HG02642 (cell line): Measurements from ENCODE around the gene LCK.
"Not testable (repeated sequence)": the region's sequence is repeated elsewhere in the genome, so short reads cannot be mapped to it uniquely, and the experiment has no call there.

Experiments used
- ATAC-seq: cut with Tn5 transposase; IDR thresholded peaks from one replicate; pipeline ENCODE4 v1.9.1; 2021; ENCODE audit warnings: mild to moderate bottlenecking; ENCODE audit not compliant: unreplicated experiment, poor library complexity

Gene LCK

DNA sequence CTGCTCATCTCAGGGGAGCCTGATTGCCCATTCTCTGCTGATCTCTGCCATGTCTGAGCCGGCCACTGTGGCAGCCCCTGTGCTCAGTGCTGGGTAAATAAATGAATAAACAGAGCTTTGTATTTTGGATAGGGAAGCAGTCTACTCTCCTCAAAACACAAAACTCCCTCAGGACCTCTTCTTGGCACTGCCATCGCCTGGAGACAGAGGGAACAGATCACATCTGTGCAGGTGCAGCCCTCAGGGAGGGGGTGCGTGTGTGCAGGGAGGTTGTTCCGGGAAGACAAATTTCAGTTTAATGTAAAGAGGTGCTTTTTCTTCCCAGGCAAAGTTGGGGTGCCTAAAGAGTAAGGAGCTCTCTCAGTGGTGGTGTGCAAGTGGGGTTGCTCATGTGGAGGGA, 11.7 kb upstream of the LCK start:
- no peak for ATAC-seq

DNA sequence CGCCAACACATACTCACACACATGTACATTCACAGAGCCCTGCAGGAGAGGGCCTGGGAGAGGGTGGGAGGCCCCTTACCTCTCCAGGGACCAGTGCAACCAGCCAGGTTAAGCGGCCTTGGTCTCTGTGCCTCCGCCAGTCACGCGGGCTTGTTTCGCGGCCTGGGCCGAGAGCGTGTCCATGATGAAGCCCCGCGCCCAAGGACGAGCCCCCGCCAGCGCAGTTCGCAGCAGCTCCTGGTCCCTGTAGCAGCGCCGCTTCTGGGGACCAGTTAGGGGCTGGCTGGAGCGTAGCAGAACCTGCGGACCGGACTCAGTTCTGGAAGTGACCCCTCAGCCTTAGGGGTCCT, 11.3 kb upstream of the LCK start:
- ATAC-seq: no peak

DNA sequence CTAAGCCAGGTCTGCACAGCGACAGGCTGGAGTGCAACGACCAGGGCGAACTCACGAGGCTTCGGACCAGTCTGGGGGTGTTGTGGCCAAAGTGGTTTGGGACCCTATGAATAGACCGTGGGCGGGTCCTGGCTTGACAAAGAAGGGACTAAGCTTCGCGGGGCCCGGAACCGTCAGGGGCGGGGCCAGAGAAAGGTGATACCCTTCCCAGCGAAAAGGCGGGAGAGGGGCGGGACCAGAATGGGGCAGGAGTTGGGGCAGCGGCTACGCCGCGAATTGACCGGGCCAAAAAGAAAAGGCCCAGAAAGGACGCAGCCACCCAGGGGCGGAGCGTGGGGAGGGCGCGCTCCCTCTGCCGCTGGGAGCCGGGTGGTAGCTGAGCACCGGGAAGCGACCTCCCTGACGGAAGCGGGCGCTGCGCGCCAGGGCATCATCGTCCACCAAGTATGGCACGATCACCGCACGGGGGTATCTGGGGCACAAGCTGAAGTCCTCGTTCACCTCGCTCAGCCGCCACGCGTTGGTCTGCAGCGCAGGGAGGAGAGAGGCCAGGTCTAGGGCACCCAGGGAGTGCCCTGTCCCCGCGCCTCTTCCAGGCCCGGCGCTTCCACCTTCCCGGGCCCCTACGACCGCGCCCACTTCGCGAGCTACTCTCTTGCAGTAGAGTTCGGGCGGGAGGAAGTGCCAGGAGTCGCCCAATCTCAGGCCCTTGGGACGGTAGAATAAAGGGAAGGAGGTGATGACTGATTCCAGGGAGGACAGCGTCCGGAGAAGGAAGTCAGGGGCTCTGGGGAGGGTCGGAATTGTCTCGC, 10.7 kb upstream of the LCK start:
- ATAC-seq: peak; percentile 32

DNA sequence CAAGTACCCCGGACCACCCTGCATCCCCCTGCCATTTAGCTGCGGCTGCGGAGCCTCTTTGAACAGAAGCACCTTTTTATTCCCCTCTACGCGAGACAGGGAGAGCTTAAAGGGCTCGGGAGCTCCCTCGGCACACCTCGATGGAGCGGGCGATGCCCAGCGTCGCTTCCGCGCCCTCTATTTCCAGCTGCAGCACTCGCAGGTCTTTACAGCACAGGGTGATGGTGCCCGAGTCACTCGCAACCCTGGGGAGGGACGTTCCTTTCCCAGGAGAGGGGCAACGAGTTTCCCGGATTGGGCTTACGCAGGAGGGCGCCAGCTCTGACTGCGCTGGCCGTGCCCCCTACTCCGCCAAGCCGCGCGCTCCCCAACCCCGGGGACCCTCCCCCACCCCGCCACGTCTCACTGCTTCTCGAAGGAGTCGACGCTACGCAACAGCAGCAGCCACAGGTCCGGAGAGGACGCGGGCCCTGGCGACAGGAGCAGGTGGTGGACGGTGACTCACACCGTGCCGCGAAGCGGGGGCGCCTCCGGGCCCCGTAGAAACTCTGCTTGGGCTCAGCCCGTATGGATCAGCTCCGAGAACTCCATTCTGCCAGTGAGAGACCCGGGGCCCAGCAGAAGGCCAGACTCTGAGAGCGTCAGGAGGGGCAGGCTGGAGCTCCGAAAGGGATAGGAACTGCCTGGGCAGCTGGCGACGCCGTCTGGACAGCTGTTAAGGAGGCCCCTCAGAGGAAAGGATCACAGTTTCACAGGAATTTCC, 9.9 kb upstream of the LCK start:
- peak; percentile 42 for ATAC-seq

DNA sequence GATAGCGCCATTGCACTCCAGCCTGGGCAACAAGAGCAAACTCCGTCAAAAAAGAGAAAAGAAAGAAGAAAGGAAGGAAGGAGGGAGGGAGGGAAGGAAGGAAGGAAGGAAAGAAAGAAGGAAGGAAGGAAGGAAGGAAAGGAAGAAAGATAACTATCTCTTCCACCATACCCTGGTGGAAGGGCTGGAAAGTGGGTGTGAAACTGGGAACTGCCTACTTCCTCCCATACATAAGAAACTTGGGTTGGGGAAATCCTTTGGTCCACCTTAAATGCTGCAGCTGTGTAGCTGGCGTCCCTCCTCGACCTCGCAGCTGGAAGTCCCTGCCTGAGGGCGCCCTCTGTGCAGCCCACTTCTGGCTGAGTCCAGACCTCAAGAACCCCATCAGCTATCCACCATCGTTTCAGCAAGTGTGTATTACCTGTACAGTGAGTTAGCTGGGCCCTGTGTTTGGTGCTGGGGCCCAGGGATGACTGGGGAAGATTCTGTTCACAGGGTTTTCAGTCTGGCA, 8.7 kb upstream of the LCK start:
- ATAC-seq: no peak

DNA sequence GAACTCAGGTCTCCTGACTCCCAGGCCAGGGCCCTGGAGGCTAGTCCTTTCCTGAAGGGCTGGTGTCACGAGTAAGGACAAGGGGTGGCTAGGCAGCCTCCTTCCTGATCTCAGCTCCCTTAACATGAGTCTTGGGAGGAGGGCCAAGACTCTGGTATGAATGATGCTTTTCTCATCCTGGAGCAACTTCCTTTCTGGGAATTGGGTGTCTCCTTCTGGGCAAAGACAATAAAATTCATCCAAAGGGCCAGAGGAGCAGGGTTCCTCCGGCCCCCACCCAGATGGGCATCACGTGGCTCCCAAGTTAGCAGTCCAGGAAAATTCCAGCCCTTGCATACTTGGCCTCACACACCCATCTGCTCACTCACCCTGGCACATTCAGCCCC, 4.2 kb upstream of the LCK start, which contains the start of gene FAM167B:
Gene FAM167B, plus strand, starts transcription at position 335 of the 386 bp plus-strand sequence. CDS start 200 bp downstream, outside the sequence.
- ATAC-seq: no peak

DNA sequence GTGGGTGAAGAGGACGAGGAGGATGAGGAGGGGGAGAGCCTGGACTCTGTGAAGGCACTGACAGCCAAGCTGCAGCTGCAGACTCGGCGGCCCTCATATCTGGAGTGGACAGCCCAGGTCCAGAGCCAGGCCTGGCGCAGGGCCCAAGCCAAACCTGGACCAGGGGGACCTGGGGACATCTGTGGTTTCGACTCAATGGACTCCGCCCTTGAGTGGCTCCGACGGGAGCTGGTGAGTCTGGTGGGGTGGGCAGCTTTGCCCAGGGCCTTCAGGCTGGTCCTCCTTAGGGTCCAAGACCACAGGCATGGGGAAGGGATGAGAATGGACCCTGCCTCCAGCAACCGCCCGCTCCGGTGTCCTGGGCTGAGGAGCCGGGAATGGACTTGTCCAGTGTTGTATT, 3.6 kb upstream of the LCK start:
- ATAC-seq: no peak

DNA sequence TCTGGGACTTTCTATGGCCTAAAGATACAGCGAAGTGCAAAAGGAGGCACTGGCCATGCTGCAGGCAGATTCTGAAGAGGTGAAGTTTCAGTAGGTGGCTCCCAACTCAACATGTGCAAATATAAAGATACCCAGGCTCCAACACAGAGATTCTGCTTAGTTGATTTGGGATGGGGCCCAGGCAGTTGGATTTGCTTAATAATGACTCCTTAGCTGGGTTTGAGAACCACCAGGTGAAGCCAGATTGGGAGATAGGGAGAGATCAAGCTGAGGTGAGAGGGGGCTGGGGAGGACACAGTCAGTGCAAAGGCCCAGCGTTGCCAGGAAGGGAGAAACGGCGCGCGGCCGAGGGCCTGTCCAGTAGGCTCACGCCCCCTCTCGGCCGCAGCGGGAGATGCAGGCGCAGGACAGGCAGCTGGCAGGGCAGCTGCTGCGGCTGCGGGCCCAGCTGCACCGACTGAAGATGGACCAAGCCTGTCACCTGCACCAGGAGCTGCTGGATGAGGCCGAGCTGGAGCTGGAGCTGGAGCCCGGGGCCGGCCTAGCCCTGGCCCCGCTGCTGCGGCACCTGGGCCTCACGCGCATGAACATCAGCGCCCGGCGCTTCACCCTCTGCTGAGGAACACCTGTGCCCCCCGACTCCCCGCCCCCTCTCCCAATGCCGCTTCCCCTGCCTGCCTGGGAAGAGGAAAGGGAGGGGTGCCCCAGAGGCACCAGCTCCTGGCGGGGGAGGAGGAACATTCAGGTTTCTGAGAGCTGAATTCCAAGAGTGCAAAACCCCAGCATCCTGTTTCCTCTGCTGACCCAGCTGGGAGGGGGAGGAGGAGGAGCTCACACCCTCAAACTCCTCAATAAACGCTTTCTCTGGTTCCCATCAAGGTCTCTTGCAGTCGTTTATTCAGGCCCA, 2.8 kb upstream of the LCK start:
- peak; percentile 43 for ATAC-seq

DNA sequence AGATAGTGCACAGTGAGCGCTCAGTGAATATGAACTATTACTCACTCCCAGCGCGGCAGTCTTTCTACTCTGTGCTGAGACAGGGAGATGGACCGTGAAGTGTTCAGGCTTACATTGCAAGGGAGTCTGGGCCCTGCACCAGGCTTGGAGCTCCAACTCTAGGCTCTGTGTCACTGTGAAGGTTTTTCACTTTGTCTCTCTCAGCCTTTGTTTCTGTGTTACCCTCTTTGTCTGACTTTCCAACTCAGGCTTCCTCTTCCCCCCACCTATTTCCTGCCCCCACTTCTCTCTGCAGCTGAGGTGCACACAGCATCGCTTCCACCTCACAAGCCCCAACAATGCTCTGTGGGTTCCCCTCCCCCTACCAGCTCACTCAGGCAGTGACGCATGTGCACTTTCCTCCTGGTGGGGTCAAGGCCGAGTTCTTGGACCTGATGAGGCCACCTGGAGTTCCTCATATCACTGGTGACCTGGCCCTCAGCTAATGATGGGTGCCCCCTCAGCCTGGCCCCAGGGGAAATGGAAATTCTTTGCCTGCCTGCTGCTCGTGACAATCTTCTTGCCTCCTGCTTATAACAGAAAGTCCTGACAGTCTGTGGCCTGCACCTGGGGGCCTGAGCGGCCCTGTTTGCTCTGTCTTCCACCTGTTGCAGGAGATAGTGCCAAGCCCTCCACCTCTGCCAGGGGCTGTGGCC, 1.1 kb upstream of the LCK start:
- peak; percentile 57 for ATAC-seq

DNA sequence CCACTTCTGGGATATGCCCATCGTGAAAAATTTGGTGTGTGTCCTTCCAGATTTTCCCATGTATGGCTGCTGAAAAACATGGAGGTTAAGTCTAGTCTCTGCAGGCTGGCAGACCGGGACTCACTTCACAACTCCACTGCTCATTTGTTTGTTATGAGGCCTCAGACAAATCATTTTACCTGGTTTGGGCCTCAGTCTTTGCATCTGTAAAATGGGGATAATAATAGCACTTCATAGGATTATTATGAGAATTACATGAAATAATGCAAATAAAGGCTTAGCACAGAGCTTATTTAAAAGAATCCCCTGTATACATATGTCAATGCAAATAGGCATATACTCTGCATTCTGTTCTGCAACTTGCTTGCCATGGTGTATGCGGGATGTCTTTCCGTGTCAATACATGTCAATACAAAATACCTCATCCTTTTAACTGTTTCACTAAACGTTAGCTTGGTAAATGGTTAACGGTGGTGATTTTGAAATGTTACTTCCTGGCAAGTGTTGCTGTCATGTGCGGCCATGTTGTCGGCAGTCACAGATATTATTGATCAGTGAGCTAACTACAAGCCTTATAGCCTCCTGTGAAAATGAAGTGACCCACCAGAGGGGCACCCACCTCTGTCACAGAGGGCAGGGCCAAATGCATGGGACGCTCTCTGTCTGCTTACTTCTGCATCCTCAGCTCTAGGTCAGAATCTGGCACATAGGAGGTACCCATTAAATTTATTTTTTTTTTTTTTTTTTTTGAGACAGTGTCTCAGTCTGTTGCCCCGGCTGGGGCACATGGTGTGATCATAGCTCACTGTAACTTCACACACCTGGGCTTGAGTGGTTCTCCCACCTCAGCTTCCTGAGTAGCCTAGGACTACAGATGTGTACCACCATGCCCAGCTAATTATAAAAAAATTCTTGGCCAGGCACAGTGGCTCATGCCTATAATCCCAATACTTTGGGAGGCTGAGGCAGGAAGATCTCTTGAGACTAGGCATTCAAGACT, 4.3 kb downstream of the LCK start:
- no peak for ATAC-seq

DNA sequence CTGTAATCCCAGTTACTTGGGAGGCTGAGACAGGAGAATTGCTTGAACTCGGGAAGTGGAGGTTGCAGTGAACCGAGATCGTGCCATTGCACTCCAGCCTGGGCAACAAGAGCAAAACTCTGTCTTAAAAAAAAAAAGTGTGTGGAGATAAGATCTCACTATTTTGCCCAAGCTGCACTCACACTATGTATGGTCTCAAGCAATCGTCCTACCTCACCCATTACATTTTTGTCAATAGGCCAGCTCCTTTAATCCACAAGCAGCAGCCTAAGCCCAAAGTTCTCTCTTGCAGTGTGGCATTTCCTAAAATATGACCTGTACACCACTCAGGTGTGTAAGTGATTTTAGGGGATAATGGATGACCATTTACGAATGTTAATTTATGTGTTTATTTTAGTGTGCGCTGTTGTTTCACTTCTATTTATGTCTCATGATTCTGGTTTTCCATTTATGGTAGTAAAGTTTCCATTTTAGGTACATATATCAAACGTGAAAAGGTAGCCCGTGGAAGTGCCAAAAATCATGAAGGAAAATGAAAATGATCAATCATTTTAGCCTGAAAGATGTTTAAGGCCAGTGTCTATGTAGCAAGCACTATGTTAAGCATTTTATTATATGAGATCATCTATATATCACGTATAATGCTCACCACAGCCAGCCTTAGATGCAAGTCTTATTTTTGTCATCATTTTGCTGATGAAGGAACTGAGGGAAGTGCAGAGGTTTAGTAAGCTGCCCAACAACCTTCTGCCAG, 5.6 kb downstream of the LCK start:
- ATAC-seq: no peak

DNA sequence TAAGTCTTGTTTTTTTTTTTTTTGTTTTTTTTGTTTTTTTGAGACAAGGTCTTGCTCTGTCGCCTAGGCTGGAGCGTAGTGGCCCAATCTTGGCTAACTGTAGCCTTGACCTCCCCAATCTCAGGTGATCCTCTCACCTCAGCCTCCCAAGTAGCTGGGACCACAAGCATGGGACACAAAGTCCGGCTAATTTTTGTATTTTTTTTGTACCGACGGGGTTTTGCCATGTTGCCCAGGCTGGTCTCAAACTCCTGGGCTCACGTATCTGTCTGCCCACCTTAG, 6.1 kb downstream of the LCK start:
- ATAC-seq: no peak

DNA sequence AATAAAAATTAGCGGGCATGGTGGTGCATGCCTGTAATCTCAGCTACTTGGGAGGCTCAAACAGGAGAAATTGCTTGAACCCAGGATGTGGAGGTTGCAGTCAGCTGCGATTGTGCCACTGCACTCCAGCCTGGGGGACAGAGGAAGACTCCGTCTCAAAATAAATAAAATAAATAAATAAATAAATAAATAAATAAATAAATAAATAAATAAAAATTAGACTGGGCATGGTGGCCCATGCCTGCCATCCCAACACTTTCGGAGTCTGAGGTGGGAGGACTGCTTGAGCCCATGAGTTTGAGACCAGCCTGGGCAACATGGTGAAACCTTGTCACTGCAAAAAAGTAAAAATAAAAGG, 12.2 kb downstream of the LCK start:
- not testable (repeated sequence) for ATAC-seq

DNA sequence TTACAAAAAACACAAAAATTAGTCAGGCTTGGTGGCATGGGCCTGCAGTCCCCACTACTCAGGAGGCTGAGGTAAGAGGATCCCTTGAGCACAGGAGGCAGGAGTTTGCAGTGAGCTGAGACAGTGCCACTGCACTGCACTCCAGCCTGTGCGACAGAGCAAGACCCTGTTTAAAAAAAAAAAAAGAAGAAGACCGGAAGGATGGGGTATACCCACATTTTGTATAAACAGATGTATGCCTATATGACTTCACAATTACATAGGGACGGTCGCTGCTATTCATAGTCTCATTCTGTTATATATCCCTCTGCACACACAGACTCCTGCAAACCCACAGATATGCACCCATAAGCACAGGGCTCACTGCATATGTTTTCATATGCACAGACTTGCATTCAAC, 12.7 kb downstream of the LCK start:
- ATAC-seq: no peak

DNA sequence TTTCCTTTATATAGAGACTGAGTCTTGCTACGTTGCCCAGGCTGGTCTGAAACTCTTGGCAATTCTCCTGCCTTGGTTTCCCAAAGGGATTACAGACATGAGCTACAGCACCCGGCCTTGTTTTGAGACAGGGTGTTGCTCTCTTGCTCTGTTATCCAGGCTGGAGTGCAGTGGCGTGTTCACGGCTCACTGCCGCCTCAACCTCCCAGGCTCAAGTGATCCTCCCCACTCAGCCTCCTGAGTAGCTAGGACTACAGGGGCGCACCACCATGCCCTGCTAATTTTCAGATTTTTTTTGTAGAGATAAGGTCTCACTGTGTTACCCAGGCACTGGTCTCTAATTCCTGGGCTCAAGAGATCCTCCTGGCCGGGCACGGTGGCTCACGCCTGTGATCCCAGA, 14.8 kb downstream of the LCK start:
- ATAC-seq: no peak

DNA sequence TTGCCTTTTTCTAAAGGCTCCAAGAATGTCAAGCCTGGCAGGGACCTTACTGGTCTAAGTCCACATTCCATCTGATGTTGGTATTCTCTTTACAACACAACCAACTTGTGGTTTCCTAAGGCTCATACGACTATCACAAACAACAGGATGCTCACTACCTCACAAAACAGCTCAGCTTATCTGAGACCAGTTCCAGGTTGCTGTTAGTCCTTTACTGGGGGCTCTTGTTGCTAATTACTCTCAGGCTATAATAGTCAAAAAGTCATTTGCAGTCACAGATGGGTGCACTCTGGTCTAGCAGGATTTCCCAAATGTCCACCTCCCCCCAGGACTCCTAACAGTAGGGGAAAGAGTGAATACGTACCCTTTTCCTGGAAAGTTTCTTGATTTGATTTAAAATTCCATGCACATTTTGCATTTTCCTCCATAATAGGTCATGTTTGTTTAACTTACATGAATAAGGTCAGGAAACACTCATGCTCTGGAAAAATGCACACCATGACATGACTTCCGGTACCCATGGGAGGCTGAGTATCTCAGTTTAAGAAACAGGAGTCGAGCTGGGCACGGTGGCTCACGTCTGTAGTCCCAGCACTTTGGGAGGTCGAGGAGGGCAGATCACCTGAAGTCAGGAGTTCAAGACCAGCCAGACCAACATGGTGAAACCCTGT, 16.0 kb downstream of the LCK start:
- no peak for ATAC-seq

DNA sequence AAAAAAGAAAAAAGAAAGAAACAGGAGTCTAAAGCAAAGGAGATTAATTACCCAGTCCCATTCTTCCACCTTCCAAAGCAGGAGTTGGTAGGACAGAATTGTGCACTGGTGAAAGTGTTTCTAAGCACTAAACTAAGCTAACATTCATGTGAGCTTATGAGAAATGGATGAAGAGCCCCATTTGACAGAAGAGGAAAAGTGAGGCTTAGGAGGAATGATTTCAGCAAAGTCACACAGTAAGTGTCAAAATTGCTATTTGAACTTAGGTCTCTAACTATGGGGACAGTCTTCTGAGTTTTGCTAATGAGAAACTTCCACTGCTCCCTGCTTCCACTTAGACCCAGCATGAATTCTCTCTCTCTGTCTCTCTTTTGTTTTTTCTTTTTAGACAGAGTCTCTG, 18.7 kb downstream of the LCK start:
- ATAC-seq: no peak
